GM23338 (cell line): ENCODE results near the gene UEVLD.

ENCODE experiments used
- CTCF ChIP-seq, 2 experiments: fragments of 200-600 bp in 1 of 2; sonication (generic) in 1 of 2; conservative IDR thresholded peaks; 2 replicates each; pipeline versions ENCODE4 v1.5.1 to v1.6.1; 2016 to 2017; ENCODE audit warnings: antibody characterized with exemption in 2 of 2, low read depth in 2 of 2, mild to moderate bottlenecking in 2 of 2, moderate library complexity in 1 of 2
- ETS1 ChIP-seq: IDR thresholded peaks from 2 replicates; pipeline ENCODE4 v1.6.1; 2016; ENCODE audit warnings: antibody characterized with exemption
- EZH2 ChIP-seq: fragments of 200-600 bp; sonication (generic); IDR thresholded peaks from one replicate; pipeline ENCODE4 v1.8.0; 2017; ENCODE audit warnings: antibody characterized with exemption, mild to moderate bottlenecking, low read depth; ENCODE audit not compliant: unreplicated experiment
- EZH2phosphoT487 ChIP-seq: fragments of 200-600 bp; sonication (generic); IDR thresholded peaks from one replicate; pipeline ENCODE4 v1.8.1; 2018; ENCODE audit warnings: antibody characterized with exemption; ENCODE audit not compliant: unreplicated experiment
- POLR2AphosphoS5 ChIP-seq: IDR thresholded peaks from 2 replicates; pipeline ENCODE4 v1.6.1; 2016; ENCODE audit warnings: antibody characterized with exemption, low read depth
- REST ChIP-seq: IDR thresholded peaks from one replicate; pipeline ENCODE4 v1.6.1; 2018; ENCODE audit warnings: antibody characterized with exemption; ENCODE audit not compliant: unreplicated experiment

- TF ChIP-seq ETS1 = no peak
- TF ChIP-seq CTCF (conservative IDR thresholded peaks at IDR 0.05; ENCODE audit: low read depth in 2 of 2) = no peak
- TF ChIP-seq EZH2phosphoT487 = no peak
- TF ChIP-seq EZH2 = no peak
- TF ChIP-seq POLR2AphosphoS5 = no peak
- TF ChIP-seq REST = no peak
These were observed 61.0 kb downstream of the UEVLD start for GRCh38 chr11:18527512-18527911.
